ENCODE data around the gene KREMEN1. TPM values are rescaled to one million over a fixed set of nuclear protein-coding genes. Genes with fewer than 3 reads are reported as not detected.

Gene KREMEN1
- total and polyA plus RNA-seq, 10 of the 15 experiments (the other 5 are each of a cell fraction or from before 2014, with no cell fraction given): 0.10 to 2.5 (median 0.20) TPM; not detected in 1

GRCh38 chr22:29030016-29030617 is 42.7 kb upstream of the KREMEN1 start:
- Histone ChIP-seq H3K36me3 (ENCODE audit: control insufficient read depth in 2 of 2, insufficient read depth in 2 of 2, low read length in 1 of 2) (no peaks in the 10 kb centered on the region; a peak in 1 of 4 replicates), H3K4me2 (ENCODE audit: control insufficient read depth, insufficient read depth) (no peak overlapping the region), H3K27ac (ENCODE audit: control insufficient read depth, insufficient read depth) (no peak overlapping the region), H4K20me1 (ENCODE audit: control insufficient read depth, insufficient read depth) (peaks cover 3% of the 10 kb centered on the region; the same call in 1 of the 2 replicates), H3K9ac (ENCODE audit: control insufficient read depth, insufficient read depth, low read length) (no peak overlapping the region), H3K4me3 (no peak overlapping the region), H2AFZ (ENCODE audit: control insufficient read depth, low read depth, low read length) (no peak overlapping the region), H3K4me1 (ENCODE audit: control insufficient read depth, insufficient read depth, low read length) (no peaks in the 10 kb centered on the region), H3K27me3 (replicated peaks in 1 of 2; ENCODE audit: control insufficient read depth in 2 of 2, insufficient read depth in 2 of 2, low read length in 1 of 2) (0 out of 4 replicates have a peak, but pooled peaks cover 0 to 6% of the 10 kb centered on the region in 2 experiments), H3K9me3 (replicated peaks; ENCODE audit: control insufficient read depth, insufficient read depth, low read length) (no peaks in the 10 kb centered on the region), H3K79me2 (ENCODE audit: control insufficient read depth, insufficient read depth, low read length) (no peaks in the 10 kb centered on the region)
- BruUV-seq (replicated peaks): no TSS peak
- POLR2A ChIA-PET: interaction anchor here (0.7 to 1.1 kb wide), 3 partner anchors 14 to 109 kb away, joined by 3 to 4 read pairs (median 4); no protein-coding TSS in a partner anchor
- WGBS (ENCODE audit: insufficient coverage, insufficient replicate concordance, low lambda C conversion rate, missing lambda C conversion rate): 10% methylated on average over 20 of the region's 20 CpGs
- intact Hi-C loops (cut with micrococcal nuclease; ENCODE audit: unreplicated experiment): loop anchor here (5.0 kb wide), 1 partner anchor 123 kb away; no protein-coding TSS in a partner anchor
- FAIRE-seq: no peak
- no peak for DNase-seq (ENCODE audit: low read depth, low spot score)
- RAD21 ChIA-PET (ENCODE audit: unreplicated experiment): interaction anchor here (0.6 to 4.0 kb wide), 15 partner anchors 10 to 174 kb away, joined by 3 to 21 read pairs (median 6); no protein-coding TSS in a partner anchor
- ATAC-seq: no peak
- peak in 1 of 3 experiments; percentile 23; a peak in 3 of 6 replicates for TF ChIP-seq CTCF (IDR thresholded peaks at IDR 0.05 in 2 of 3, conservative IDR thresholded peaks at IDR 0.05 in 1 of 3; ENCODE audit: control insufficient read depth in 2 of 3, extremely low read depth in 1 of 3, insufficient read depth in 1 of 3, low read depth in 3 of 3, low read length in 3 of 3)
- no peak for TF ChIP-seq ZBTB33 (IDR thresholded peaks at IDR 0.05)
- TF ChIP-seq EZH2 (IDR thresholded peaks at IDR 0.05; ENCODE audit: borderline replicate concordance, control insufficient read depth, low read depth, low read length): 0 out of 2 replicates have a peak, but pooled peaks have one; percentile 5
- TF ChIP-seq MLLT1 (IDR thresholded peaks at IDR 0.05): peak; percentile 50; the same call in 1 of the 2 replicates
- TF ChIP-seq HDAC6 (IDR thresholded peaks at IDR 0.05; ENCODE audit: unreplicated experiment): no peak
- SMC1A ChIA-PET (ENCODE audit: uncharacterized antibody, unreplicated experiment): interaction anchor here (0.6 to 4.7 kb wide), 13 partner anchors 8 to 200 kb away, joined by 3 to 43 read pairs (median 7); no protein-coding TSS in a partner anchor
- CTCF ChIA-PET: interaction anchor here (1.2 to 7.4 kb wide), 9 partner anchors 9 to 174 kb away, joined by 4 to 63 read pairs (median 6); no protein-coding TSS in a partner anchor
- in situ Hi-C loops (cut with MboI): loop anchor here (25.0 kb wide), 1 partner anchor 993 kb away; no protein-coding TSS in a partner anchor
